Uterus (tissue), 2 donors: Measurements from ENCODE around the gene FOLR1.

Experiments used
- CTCF ChIP-seq, 4 experiments: fragments of 200-600 bp in 2 of 4; fragments of 450-650 bp in 2 of 4; sonication (generic) in 2 of 4; IDR thresholded peaks; one replicate each; pipeline ENCODE4 v1.5.1; 2016 to 2019; ENCODE audit warnings: antibody characterized with exemption in 4 of 4, mild to moderate bottlenecking in 2 of 4, moderate library complexity in 1 of 4
- POLR2A ChIP-seq, 2 donors: fragments of 450-650 bp; IDR thresholded peaks; one replicate each; pipeline ENCODE4 v1.6.1; 2016; ENCODE audit warnings: antibody characterized with exemption in 2 of 2, mild to moderate bottlenecking in 1 of 2, moderate library complexity in 1 of 2

- TF ChIP-seq CTCF (IDR thresholded peaks at IDR 0.05) (no peak), POLR2A (IDR thresholded peaks at IDR 0.05) (no peak)
Measured at GRCh38 chr11:72157131-72157530, 34.8 kb upstream of the FOLR1 start.
